K562 (cell line): ENCODE measurements around the gene ZNF549. TPM values are rescaled to one million over a fixed set of nuclear protein-coding genes. Genes with fewer than 3 reads are reported as not detected.

Experiments used
- ADNP ChIP-seq: fragments of 200-800 bp; sonication (Bioruptor generic); IDR thresholded peaks from 2 replicates; pipeline ENCODE4 v1.6.1; 2016; ENCODE audit warnings: missing genetic modification characterization, missing compliant biosample characterization
- DPF2 ChIP-seq: fragments of 450-650 bp; IDR thresholded peaks from 2 replicates; pipeline ENCODE4 v1.6.1; 2016
- KDM4B ChIP-seq, 2 experiments: fragments of 450-650 bp in 1 of 2; sonication (generic) in 1 of 2; IDR thresholded peaks; 2 replicates each; pipeline ENCODE4 v1.6.1; 2016 to 2017; ENCODE audit warnings: borderline replicate concordance in 2 of 2, antibody characterized with exemption in 1 of 2, low read depth in 1 of 2, mild to moderate bottlenecking in 1 of 2
- LCOR ChIP-seq: sonication (generic); formaldehyde crosslinking; IDR thresholded peaks from 2 replicates; pipeline ENCODE4 v1.8.0; 2022; ENCODE audit warnings: mild to moderate bottlenecking, missing genetic modification reagents
- MEF2A ChIP-seq: IDR thresholded peaks from 2 replicates; pipeline ENCODE4 v1.6.1; 2011; ENCODE audit warnings: low read depth, mild to moderate bottlenecking, low read length, moderate library complexity; ENCODE audit not compliant: control insufficient read depth
- MEF2D ChIP-seq: conservative IDR thresholded peaks from 2 replicates; pipeline ENCODE4 v1.6.1; 2016; ENCODE audit warnings: low read depth, missing genetic modification characterization, missing compliant biosample characterization
- NFIX ChIP-seq: fragments of 250-450 bp; sonication (Bioruptor Pico); IDR thresholded peaks from 2 replicates; pipeline ENCODE4 v1.4.0; 2020; ENCODE audit warnings: low read depth, mild to moderate bottlenecking, moderate library complexity
- POLR2H ChIP-seq: IDR thresholded peaks from 2 replicates; pipeline ENCODE4 v1.6.1; 2016; ENCODE audit warnings: missing genetic modification characterization, low read depth, mild to moderate bottlenecking, control low read depth, missing compliant biosample characterization, moderate library complexity
- RB1 ChIP-seq: fragments of 450-650 bp; IDR thresholded peaks from 2 replicates; pipeline ENCODE4 v1.6.1; 2017; ENCODE audit warnings: low read depth, mild to moderate bottlenecking
- SIN3B ChIP-seq: fragments of 450-650 bp; IDR thresholded peaks from 2 replicates; pipeline ENCODE4 v1.6.1; 2017; ENCODE audit warnings: low read depth, mild to moderate bottlenecking, moderate library complexity
- SNIP1 ChIP-seq: fragments of 450-650 bp; IDR thresholded peaks from 2 replicates; pipeline ENCODE4 v1.7.1; 2017; ENCODE audit warnings: low read depth, mild to moderate bottlenecking
- SRSF1 ChIP-seq: fragments of 200-400 bp; formaldehyde crosslinking; IDR thresholded peaks from 2 replicates; pipeline ENCODE4 v1.6.1; 2017; ENCODE audit warnings: mild to moderate bottlenecking, low read depth, low read length, moderate library complexity
- TCF7L2 ChIP-seq: fragments of 150-350 bp; IDR thresholded peaks from 2 replicates; pipeline ENCODE4 v1.6.1; 2016; ENCODE audit warnings: low read depth, mild to moderate bottlenecking, low read length, moderate library complexity
- ZNF217 ChIP-seq: sonication (generic); formaldehyde crosslinking; IDR thresholded peaks from 2 replicates; pipeline ENCODE4 v1.8.0; 2022; ENCODE audit warnings: mild to moderate bottlenecking, missing genetic modification reagents
- ZNF77 ChIP-seq: fragments of 250-450 bp; sonication (Bioruptor Pico); IDR thresholded peaks from 2 replicates; pipeline ENCODE4 v1.5.0; 2020
- polyA plus RNA-seq, 8 experiments: library from polyadenylated mRNA; depleted of rRNA in 4 of 8; stranded (reverse) in 5 of 8; unstranded in 3 of 8; fragments of >200 nt; fragmentation: Nextera tagmentation in 2 of 8; fragmentation: Illumina TruSeq in 1 of 8; extraction: Ambion mirVana in 2 of 8; extraction: Trizol in 1 of 8; gene quantifications; 2 replicates each; pipeline versions ENCODE4 v1.2.1 to v1.2.3, GENCODE V29; 2011 to 2014; ENCODE audit warnings: inconsistent platforms in 1 of 8, missing spikeins in 1 of 8
- total RNA-seq, 7 experiments: library from RNA; depleted of rRNA in 6 of 7; stranded (reverse); fragments of >200 nt in 6 of 7; fragmentation: Illumina TruSeq in 2 of 7; extraction: Trizol in 2 of 7; gene quantifications; 2 replicates each; pipeline versions ENCODE4 v1.2.1 to v1.2.3, GENCODE V29; 2011 to 2021; ENCODE audit warnings: low replicate concordance in 1 of 7
- TF ChIP-seq, protein P1 (sequence below): fragments of 450-650 bp; IDR thresholded peaks from 2 replicates; pipeline ENCODE4 v1.6.1; 2016; ENCODE audit warnings: missing biosample characterization, missing genetic modification characterization
- TF ChIP-seq, protein P2 (sequence below): fragments of 450-650 bp; IDR thresholded peaks from 2 replicates; pipeline ENCODE4 v1.6.1; 2016; ENCODE audit warnings: mild to moderate bottlenecking, moderate library complexity

ZNF549 gene
- total and polyA plus RNA-seq, 9 of the 15 experiments (the other 6 are each of a cell fraction or from before 2014, with no cell fraction given): 0.03 to 0.68 (median 0.25) TPM

DNA sequence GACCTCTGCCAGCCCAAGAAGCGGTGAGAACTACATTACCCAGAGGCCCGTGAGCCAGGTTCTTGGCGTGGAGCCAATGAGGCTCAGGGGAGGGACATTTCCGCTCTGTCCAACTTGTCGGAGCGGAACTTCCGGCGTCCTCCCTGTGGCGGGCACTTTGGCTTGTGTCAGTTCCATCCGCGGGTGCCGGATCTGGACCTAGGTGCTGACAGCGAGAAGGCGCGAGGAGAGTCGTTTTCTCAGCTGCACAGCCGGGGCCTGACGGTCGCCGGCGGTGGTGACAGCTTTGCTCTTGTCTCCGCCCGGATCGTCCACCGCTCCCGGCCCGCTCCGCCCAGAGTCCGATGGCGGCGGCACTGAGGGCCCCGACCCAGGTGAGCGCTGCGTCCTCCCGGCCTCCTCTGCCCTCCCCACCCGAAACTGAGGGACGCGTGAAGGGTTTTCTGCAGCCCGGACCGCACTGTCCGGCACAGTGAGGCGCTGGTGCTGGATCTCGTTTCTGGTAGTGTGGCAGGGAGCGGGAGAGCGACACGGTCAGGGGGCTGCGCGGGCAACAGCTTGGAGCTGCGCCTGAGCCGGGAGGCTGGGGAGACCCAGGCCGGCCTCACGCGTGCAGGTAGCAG, 72.7 kb downstream of the ZNF549 start, which contains the start of gene ZNF530 (continued):
- TF ChIP-seq, protein P1, sequence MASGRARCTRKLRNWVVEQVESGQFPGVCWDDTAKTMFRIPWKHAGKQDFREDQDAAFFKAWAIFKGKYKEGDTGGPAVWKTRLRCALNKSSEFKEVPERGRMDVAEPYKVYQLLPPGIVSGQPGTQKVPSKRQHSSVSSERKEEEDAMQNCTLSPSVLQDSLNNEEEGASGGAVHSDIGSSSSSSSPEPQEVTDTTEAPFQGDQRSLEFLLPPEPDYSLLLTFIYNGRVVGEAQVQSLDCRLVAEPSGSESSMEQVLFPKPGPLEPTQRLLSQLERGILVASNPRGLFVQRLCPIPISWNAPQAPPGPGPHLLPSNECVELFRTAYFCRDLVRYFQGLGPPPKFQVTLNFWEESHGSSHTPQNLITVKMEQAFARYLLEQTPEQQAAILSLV (tag): no peak
- TF ChIP-seq RB1 (peak; percentile 78), NFIX (CRISPR knock-in tag) (peak; percentile 91), MEF2A (no peak), KDM4B (IDR thresholded peaks at IDR 0.05; ENCODE audit: borderline replicate concordance in 2 of 2, low read depth in 1 of 2) (peak in 1 of 2 experiments; percentile 44; a peak in 1 of 4 replicates), POLR2H (tag) (no peak), TCF7L2 (no peak), SNIP1 (no peak), ADNP (no peak), ZNF217 (CRISPR knock-in tag) (no peak), LCOR (0 out of 2 replicates have a peak, but pooled peaks have one; percentile 40), SRSF1 (no peak), SIN3B (peak; percentile 51; the same call in 1 of the 2 replicates), DPF2 (no peak), ZNF77 (no peak), MEF2D (tag) (no peak)
- TF ChIP-seq, protein P2, sequence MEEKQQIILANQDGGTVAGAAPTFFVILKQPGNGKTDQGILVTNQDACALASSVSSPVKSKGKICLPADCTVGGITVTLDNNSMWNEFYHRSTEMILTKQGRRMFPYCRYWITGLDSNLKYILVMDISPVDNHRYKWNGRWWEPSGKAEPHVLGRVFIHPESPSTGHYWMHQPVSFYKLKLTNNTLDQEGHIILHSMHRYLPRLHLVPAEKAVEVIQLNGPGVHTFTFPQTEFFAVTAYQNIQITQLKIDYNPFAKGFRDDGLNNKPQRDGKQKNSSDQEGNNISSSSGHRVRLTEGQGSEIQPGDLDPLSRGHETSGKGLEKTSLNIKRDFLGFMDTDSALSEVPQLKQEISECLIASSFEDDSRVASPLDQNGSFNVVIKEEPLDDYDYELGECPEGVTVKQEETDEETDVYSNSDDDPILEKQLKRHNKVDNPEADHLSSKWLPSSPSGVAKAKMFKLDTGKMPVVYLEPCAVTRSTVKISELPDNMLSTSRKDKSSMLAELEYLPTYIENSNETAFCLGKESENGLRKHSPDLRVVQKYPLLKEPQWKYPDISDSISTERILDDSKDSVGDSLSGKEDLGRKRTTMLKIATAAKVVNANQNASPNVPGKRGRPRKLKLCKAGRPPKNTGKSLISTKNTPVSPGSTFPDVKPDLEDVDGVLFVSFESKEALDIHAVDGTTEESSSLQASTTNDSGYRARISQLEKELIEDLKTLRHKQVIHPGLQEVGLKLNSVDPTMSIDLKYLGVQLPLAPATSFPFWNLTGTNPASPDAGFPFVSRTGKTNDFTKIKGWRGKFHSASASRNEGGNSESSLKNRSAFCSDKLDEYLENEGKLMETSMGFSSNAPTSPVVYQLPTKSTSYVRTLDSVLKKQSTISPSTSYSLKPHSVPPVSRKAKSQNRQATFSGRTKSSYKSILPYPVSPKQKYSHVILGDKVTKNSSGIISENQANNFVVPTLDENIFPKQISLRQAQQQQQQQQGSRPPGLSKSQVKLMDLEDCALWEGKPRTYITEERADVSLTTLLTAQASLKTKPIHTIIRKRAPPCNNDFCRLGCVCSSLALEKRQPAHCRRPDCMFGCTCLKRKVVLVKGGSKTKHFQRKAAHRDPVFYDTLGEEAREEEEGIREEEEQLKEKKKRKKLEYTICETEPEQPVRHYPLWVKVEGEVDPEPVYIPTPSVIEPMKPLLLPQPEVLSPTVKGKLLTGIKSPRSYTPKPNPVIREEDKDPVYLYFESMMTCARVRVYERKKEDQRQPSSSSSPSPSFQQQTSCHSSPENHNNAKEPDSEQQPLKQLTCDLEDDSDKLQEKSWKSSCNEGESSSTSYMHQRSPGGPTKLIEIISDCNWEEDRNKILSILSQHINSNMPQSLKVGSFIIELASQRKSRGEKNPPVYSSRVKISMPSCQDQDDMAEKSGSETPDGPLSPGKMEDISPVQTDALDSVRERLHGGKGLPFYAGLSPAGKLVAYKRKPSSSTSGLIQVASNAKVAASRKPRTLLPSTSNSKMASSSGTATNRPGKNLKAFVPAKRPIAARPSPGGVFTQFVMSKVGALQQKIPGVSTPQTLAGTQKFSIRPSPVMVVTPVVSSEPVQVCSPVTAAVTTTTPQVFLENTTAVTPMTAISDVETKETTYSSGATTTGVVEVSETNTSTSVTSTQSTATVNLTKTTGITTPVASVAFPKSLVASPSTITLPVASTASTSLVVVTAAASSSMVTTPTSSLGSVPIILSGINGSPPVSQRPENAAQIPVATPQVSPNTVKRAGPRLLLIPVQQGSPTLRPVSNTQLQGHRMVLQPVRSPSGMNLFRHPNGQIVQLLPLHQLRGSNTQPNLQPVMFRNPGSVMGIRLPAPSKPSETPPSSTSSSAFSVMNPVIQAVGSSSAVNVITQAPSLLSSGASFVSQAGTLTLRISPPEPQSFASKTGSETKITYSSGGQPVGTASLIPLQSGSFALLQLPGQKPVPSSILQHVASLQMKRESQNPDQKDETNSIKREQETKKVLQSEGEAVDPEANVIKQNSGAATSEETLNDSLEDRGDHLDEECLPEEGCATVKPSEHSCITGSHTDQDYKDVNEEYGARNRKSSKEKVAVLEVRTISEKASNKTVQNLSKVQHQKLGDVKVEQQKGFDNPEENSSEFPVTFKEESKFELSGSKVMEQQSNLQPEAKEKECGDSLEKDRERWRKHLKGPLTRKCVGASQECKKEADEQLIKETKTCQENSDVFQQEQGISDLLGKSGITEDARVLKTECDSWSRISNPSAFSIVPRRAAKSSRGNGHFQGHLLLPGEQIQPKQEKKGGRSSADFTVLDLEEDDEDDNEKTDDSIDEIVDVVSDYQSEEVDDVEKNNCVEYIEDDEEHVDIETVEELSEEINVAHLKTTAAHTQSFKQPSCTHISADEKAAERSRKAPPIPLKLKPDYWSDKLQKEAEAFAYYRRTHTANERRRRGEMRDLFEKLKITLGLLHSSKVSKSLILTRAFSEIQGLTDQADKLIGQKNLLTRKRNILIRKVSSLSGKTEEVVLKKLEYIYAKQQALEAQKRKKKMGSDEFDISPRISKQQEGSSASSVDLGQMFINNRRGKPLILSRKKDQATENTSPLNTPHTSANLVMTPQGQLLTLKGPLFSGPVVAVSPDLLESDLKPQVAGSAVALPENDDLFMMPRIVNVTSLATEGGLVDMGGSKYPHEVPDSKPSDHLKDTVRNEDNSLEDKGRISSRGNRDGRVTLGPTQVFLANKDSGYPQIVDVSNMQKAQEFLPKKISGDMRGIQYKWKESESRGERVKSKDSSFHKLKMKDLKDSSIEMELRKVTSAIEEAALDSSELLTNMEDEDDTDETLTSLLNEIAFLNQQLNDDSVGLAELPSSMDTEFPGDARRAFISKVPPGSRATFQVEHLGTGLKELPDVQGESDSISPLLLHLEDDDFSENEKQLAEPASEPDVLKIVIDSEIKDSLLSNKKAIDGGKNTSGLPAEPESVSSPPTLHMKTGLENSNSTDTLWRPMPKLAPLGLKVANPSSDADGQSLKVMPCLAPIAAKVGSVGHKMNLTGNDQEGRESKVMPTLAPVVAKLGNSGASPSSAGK: no peak
